Keratinocyte (primary cell): ENCODE data around the gene FGGY. TPM values are rescaled to one million over a fixed set of nuclear protein-coding genes. Genes with fewer than 3 reads are reported as not detected.

ENCODE experiments used
- DNase-seq: peaks from one replicate; pipeline ENCODE4 v3.0.0-alpha.2; 2011; ENCODE audit warnings: low read depth, missing footprints, low spot score
- FAIRE-seq: peaks from 2 replicates; lab custom pipeline; 2011; peaks lifted over from hg19 to GRCh38; lab: Jason Lieb, UNC
- H2AFZ ChIP-seq: 2 replicates; pipeline ENCODE4 v1.6.0; 2012; ENCODE audit warnings: low read length, control low read depth, inconsistent platforms; ENCODE audit not compliant: control insufficient read depth
- H3K27ac ChIP-seq: 2 replicates; pipeline ENCODE4 v1.5.1; 2011; ENCODE audit warnings: low read length; ENCODE audit not compliant: control insufficient read depth, insufficient read depth
- H3K27me3 ChIP-seq: 3 replicates; pipeline ENCODE4 v1.6.0; 2011; ENCODE audit warnings: low read length; ENCODE audit not compliant: control insufficient read depth, insufficient read depth; ENCODE audit errors: extremely low read depth
- H3K36me3 ChIP-seq, 2 experiments: 2 replicates in 1 of 2; 3 replicates in 1 of 2; pipeline ENCODE4 v1.5.1; 2011; ENCODE audit warnings: low read length in 2 of 2, mild to moderate bottlenecking in 1 of 2; ENCODE audit not compliant: control insufficient read depth in 2 of 2, insufficient read depth in 2 of 2; ENCODE audit errors: extremely low read depth in 1 of 2
- H3K4me1 ChIP-seq: 3 replicates; pipeline ENCODE4 v1.5.1; 2011; ENCODE audit warnings: low read length; ENCODE audit not compliant: control insufficient read depth, insufficient read depth; ENCODE audit errors: extremely low read depth
- H3K4me2 ChIP-seq: 3 replicates; pipeline ENCODE4 v1.6.0; 2011; ENCODE audit warnings: low read depth, low read length; ENCODE audit not compliant: control insufficient read depth, insufficient read depth; ENCODE audit errors: extremely low read depth
- H3K4me3 ChIP-seq, 3 experiments: fragments of 200-600 bp in 1 of 3; sonication (generic) in 1 of 3; 2 replicates in 2 of 3; 3 replicates in 1 of 3; pipeline ENCODE4 v1.5.1; 2011 to 2016; ENCODE audit warnings: low read length in 3 of 3, mild to moderate bottlenecking in 3 of 3, control low read depth in 2 of 3, inconsistent platforms in 1 of 3, low read depth in 1 of 3, mixed read lengths in 1 of 3, mixed run types in 1 of 3, moderate library complexity in 1 of 3; ENCODE audit not compliant: control insufficient read depth in 2 of 3, insufficient read depth in 2 of 3; ENCODE audit errors: extremely low read depth in 1 of 3
- H3K79me2 ChIP-seq: 2 replicates; pipeline ENCODE4 v1.6.0; 2012; ENCODE audit warnings: low read length; ENCODE audit not compliant: control insufficient read depth, insufficient read depth
- H3K9ac ChIP-seq: 3 replicates; pipeline ENCODE4 v1.6.0; 2011; ENCODE audit warnings: low read length; ENCODE audit not compliant: control insufficient read depth, insufficient read depth; ENCODE audit errors: extremely low read depth
- H3K9me1 ChIP-seq: 3 replicates; pipeline ENCODE4 v1.6.0; 2011; ENCODE audit warnings: low read length; ENCODE audit not compliant: control insufficient read depth, insufficient read depth; ENCODE audit errors: extremely low read depth
- H3K9me3 ChIP-seq: 2 replicates; pipeline ENCODE4 v1.5.1; 2012; ENCODE audit warnings: low read depth, low read length; ENCODE audit not compliant: control insufficient read depth
- H4K20me1 ChIP-seq: 3 replicates; pipeline ENCODE4 v1.6.0; 2011; ENCODE audit warnings: low read length; ENCODE audit not compliant: control insufficient read depth, insufficient read depth; ENCODE audit errors: extremely low read depth
- CTCF ChIP-seq, 3 experiments: IDR thresholded peaks in 1 of 3; conservative IDR thresholded peaks in 1 of 3; optimal IDR thresholded peaks in 1 of 3; 2 replicates in 2 of 3; 3 replicates in 1 of 3; pipeline versions ENCODE3 to v1.5.1; 2011; ENCODE audit warnings: low read length in 3 of 3, mild to moderate bottlenecking in 3 of 3, moderate library complexity in 2 of 3, control low read depth in 1 of 3, inconsistent platforms in 1 of 3; ENCODE audit not compliant: insufficient read depth in 2 of 3; ENCODE audit errors: extremely low read depth in 1 of 3
- EZH2 ChIP-seq: IDR thresholded peaks from one replicate; pipeline ENCODE4 v1.6.1; 2012; ENCODE audit warnings: inconsistent platforms, mild to moderate bottlenecking, low read length, moderate library complexity
- dilution Hi-C: fragments of 300-500 bp; cut with MboI; formaldehyde crosslinking; loops from one replicate; pipeline ENCODE4 v1.7.0; 2020; ENCODE audit warnings: low sequenced_read_pairs; ENCODE audit not compliant: extremely low pct_ligation_motif_present
- polyA plus RNA-seq, 5 experiments: library from polyadenylated mRNA; depleted of rRNA in 3 of 5; stranded (reverse) in 3 of 5; stranded (forward) in 1 of 5; unstranded in 1 of 5; fragments of >200 nt; gene quantifications; 1 replicate in 1 of 5; 2 replicates in 3 of 5; 3 replicates in 1 of 5; pipeline versions ENCODE4 v1.2.1 to v1.2.3, GENCODE V29; 2011 to 2012; ENCODE audit warnings: missing spikeins in 2 of 5, low read depth in 1 of 5, low replicate concordance in 1 of 5

The FGGY gene
- polyA plus RNA-seq, 1 donor (not counting 4 experiments of a cell fraction or from before 2014, with no cell fraction given): 16.6 TPM

- H3K4me2 ChIP-seq: no peak overlapping the region
- no peaks in the 10 kb centered on the region for H3K79me2 ChIP-seq
- H3K9ac ChIP-seq: no peak overlapping the region
- no peak for DNase-seq
- H2AFZ ChIP-seq: no peak overlapping the region
- no peak overlapping the region for H3K27ac ChIP-seq
- dilution Hi-C loops: no loop called here
- H4K20me1 ChIP-seq: no peaks in the 10 kb centered on the region
- no peak overlapping the region for H3K4me3 ChIP-seq
- no peaks in the 10 kb centered on the region for H3K36me3 ChIP-seq
- no peak for FAIRE-seq
- no peaks in the 10 kb centered on the region for H3K4me1 ChIP-seq
- no peaks in the 10 kb centered on the region for H3K9me1 ChIP-seq
- H3K9me3 ChIP-seq: no peaks in the 10 kb centered on the region
- H3K27me3 ChIP-seq: no peaks in the 10 kb centered on the region
- TF ChIP-seq EZH2 (no peak), CTCF (optimal IDR thresholded peaks at IDR 0.05 in 1 of 3, IDR thresholded peaks at IDR 0.05 in 1 of 3, conservative IDR thresholded peaks at IDR 0.05 in 1 of 3; ENCODE audit: extremely low read depth in 1 of 3, insufficient read depth in 2 of 3, low read length in 3 of 3) (no peak)
Measured at GRCh38 chr1:59685666-59686065, 388.8 kb downstream of the FGGY start.

GRCh38 chr1:59686170-59686569, 389.3 kb downstream of the FGGY start:
- Histone ChIP-seq H3K9ac (no peak overlapping the region), H2AFZ (no peak overlapping the region), H4K20me1 (no peaks in the 10 kb centered on the region), H3K4me3 (no peak overlapping the region), H3K4me2 (no peak overlapping the region), H3K9me3 (no peaks in the 10 kb centered on the region), H3K27me3 (no peaks in the 10 kb centered on the region), H3K4me1 (no peaks in the 10 kb centered on the region), H3K9me1 (no peaks in the 10 kb centered on the region), H3K79me2 (no peaks in the 10 kb centered on the region), H3K27ac (no peak overlapping the region), H3K36me3 (no peaks in the 10 kb centered on the region)
- no peak for FAIRE-seq
- dilution Hi-C loops: no loop called here
- TF ChIP-seq CTCF (optimal IDR thresholded peaks at IDR 0.05 in 1 of 3, IDR thresholded peaks at IDR 0.05 in 1 of 3, conservative IDR thresholded peaks at IDR 0.05 in 1 of 3; ENCODE audit: extremely low read depth in 1 of 3, insufficient read depth in 2 of 3, low read length in 3 of 3): no peak
- no peak for TF ChIP-seq EZH2
- no peak for DNase-seq
